ENCODE measurements around the gene TMEM163.
"Not testable (repeated sequence)": the region's sequence is repeated elsewhere in the genome, so short reads cannot be mapped to it uniquely, and the experiment has no call there.

The TMEM163 gene

DNA sequence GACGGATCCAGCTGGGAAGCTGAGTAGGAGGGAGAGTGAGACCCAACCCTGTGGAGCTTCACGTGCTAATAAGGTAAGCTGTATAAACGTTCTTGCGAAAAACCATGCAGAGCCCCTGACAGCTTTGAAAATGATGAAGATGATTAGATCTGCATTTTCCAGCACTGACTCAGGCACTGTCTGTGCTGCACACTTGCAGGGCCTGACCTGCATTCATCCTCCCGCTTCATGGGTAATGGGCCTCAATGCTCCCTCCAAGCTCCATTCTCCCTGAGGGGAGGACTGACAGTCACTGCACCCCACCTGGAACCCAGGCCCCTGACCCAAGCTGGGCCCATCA is 205.4 kb downstream of the TMEM163 start:
- no peak for DNase-seq

GRCh38 chr2:134512734-134513464 is 205.9 kb downstream of the TMEM163 start:
- DNase-seq, result no peak

GRCh38 chr2:134508391-134508790 is 210.4 kb downstream of the TMEM163 start:
- DNase-seq, result no peak

- no peak for DNase-seq
Observed at GRCh38 chr2:134507697-134508096, 211.1 kb downstream of the TMEM163 start.

DNA sequence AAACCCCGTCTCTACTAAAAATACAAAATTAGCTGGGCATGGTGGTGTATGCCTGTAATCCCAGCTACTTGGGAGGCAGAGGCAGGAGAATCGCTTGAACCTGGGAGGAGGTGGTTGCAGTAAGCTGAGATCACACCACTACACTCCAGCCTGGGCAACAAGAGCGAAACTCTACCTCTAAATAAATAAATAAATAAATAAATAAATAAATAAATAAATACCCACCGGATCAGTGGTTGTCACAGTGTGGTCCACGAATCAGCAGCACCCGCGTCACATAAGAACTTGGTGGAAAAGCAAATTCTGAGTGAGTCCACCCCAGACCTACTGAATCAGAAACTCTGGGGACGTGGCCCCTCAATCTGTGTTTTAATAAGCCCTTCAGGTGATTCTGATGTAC is 211.6 kb downstream of the TMEM163 start:
- DNase-seq, result not testable (repeated sequence)

DNA sequence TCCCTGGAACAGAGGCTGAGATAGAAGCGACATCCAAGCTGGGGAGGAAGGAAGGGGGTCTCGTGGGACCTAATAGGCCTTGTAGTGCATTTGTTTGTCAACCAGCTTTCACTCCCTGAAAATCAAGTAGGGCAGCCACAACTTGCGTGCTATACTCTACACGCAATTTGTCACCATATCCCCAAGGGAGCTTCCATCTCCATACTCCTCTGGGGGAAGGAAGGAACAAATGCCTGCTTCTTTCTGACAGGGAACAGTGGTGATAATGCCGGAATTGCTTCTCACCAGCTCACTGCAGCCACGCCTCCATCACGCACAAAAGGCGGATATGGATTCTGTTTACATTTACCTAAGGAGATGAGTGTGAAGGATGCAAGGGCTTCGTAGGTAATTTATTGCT is 213.4 kb downstream of the TMEM163 start:
- no peak for DNase-seq

GRCh38 chr2:134504586-134505336 is 214.0 kb downstream of the TMEM163 start:
- DNase-seq, result no peak

- DNase-seq, result no peak
Observed at GRCh38 chr2:134502104-134502503, 216.7 kb downstream of the TMEM163 start.

DNA sequence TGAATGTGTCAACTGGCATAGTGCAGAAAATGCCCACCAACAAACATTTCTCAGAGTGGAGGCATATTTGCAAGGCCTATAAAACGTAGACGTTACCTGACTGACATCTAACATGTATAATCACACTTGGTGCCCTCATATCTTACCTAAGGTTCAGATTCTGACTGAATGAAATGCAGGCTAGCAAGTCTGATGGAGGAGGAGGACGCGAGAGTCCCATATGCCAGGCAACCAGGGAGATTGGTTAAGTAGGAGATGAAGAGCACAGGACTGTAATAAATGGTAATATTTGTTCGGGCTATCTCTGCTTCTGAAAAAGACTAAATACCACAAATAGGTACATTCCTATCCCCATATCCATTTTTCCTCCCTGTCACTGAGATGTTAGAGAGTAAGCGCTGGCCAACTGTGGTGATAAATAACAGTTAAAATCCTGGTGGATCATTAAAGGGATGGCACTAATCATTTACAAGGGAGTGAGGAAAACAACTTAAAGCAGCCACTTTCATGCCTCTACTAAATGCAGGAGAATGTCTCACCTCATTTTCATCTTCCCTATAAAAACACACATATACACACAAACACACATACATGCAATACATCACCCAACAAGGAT is 217.2 kb downstream of the TMEM163 start:
- no peak for DNase-seq

DNA sequence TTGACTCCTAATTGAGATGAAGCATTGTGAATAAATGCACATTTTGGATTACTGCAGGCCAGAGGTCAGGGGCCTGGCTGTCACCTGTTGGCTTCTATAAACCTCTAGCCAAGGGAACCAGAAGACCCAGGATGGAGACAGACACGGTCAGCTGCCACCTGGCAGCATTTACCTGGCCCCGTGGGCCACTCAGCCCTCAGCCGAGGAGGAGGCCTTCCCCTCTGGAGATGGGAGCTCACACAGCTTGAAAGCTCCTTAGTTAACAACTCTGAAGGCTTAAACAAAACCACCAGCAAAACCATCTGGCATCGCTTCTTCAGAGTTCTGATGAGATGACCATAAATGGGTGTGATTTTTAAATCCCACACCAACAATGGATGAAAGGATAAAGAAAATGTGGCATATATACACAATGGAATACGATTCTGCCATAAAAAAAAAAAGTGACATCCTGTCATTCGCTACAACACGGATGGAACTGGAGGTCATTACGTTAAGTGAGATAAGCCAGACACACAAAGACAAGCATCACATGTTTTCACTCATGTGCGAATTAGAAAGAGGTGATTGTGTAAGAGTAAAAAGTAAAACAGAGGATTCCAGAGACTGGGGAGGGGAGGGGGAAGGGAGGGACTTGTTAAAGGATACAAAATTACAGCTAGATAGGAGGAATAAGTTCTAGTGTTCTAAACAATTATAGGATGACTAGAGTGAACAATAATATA is 218.4 kb downstream of the TMEM163 start:
- no peak for DNase-seq

GRCh38 chr2:134499307-134499926 is 219.4 kb downstream of the TMEM163 start:
- DNase-seq, result no peak

GRCh38 chr2:134498654-134499053 is 220.1 kb downstream of the TMEM163 start:
- DNase-seq, result no peak

- no peak for DNase-seq
Observed at GRCh38 chr2:134493797-134494196, 225.0 kb downstream of the TMEM163 start.

DNA sequence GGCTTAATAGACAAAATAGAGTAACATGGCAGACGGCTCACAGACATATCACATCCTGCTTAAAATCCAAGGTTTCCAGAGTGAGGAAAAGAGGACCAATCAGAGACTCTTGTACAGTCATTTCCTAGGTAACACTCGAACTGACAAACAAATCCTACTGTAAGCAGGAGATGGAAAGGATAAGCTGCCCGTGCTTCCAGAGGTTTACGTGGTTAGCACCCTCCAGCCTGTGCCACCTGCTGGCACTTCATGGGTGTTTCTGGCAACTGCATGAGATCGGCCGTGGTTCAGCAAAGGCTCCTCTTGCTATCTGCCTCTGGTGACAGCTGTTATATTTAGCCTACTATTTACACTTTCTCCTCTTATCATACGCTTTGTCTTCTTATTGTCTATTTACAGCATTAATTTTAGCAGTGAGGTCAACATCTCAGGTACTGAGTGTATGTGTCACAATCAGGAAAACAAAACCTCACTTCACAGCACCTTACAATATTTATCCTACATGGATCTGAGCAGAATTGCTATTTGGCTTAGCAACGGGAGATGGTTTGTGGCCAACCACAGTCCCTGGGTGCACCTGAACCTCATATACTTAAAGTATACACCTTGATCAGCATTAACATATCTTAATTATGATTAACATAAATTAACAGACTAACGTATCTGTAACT is 226.9 kb downstream of the TMEM163 start:
- no peak for DNase-seq

DNA sequence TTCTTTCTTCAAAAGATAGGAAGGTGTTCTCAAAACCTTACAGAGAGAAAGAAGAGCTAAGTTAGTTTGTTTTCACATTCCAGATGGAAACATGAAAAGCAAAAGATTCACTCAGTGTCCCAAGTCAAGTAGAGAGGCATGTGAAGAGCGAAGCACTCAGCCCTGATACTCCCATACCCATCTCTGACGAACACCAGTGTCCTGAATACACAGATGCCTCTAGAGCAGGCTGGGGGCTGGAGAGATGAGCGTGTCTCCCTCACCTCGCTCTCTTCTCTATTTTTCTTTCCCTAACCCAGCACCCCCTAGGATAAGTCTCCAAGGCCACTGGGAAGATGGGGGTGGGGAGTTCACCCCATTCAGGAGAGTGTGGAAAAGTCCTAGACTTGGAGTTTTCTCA is 227.8 kb downstream of the TMEM163 start:
- no peak for DNase-seq

GRCh38 chr2:134490559-134490958 is 228.2 kb downstream of the TMEM163 start:
- DNase-seq, result no peak

- no peak for DNase-seq
Observed at GRCh38 chr2:134489732-134490384, 228.9 kb downstream of the TMEM163 start.

- DNase-seq, result no peak
Observed at GRCh38 chr2:134482766-134483340, 235.9 kb downstream of the TMEM163 start.

GRCh38 chr2:134482131-134482723 is 236.6 kb downstream of the TMEM163 start:
- DNase-seq, result no peak

DNA sequence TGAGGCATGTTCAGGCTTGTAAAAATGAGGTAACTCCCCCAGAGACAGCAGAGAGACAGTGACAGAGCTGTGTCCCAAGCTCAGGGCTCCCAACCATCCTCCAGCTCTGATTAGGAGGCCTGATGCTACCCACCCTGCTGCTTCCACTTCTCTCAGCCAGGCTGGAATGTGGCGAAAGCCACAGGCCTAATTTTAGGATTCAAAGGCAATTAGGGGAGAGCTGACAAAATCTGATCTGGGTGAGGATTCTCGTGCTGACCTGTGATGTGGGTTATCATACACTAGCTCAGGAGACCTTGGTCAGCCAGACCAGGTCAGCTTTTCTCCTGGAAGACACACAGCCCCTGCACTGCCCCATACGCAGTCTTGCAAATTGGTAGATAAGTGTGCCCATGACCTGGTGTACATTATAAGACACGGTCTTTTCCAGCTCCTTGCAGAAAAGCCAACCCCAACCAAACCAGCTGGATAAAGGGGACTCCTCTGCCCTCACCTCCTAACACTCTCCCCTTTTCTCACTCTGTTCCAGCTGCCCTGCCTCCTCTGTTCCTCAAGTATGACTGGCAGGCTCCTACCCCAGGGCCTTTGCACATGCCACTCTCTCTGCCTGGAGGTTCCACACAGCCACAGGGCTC is 239.0 kb downstream of the TMEM163 start:
- no peak for DNase-seq
